MG63 (cell line): ENCODE data around the gene TRAF1. TPM values are rescaled to one million over a fixed set of nuclear protein-coding genes. Genes with fewer than 3 reads are reported as not detected.
"Not testable (repeated sequence)": the region's sequence is repeated elsewhere in the genome, so short reads cannot be mapped to it uniquely, and the experiment has no call there.

ENCODE experiments used
- DNase-seq: peaks from one replicate; pipeline ENCODE4 v3.0.0-alpha.2; 2020
- H3K27me3 ChIP-seq: fragments of 250-450 bp; sonication (Bioruptor Pico); 2 replicates; pipeline ENCODE4 v1.5.1; 2020; ENCODE audit warnings: mild to moderate bottlenecking, moderate library complexity
- H3K36me3 ChIP-seq: fragments of 250-450 bp; sonication (Bioruptor Pico); 2 replicates; pipeline ENCODE4 v1.5.1; 2020; ENCODE audit warnings: mild to moderate bottlenecking, moderate library complexity
- H3K4me3 ChIP-seq: fragments of 250-450 bp; sonication (Bioruptor Pico); 2 replicates; pipeline ENCODE4 v1.5.1; 2020; ENCODE audit warnings: mild to moderate bottlenecking, moderate library complexity
- H3K9me3 ChIP-seq: fragments of 250-450 bp; sonication (Bioruptor Pico); 2 replicates; pipeline ENCODE4 v1.5.1; 2020; ENCODE audit warnings: mild to moderate bottlenecking, moderate library complexity
- total RNA-seq: library from RNA; depleted of rRNA; stranded (reverse); fragments of >200 nt; shearing (Covaris generic); gene quantifications from 2 replicates; pipeline ENCODE4 v1.2.3, GENCODE V29; 2014; ENCODE audit warnings: low replicate concordance; rRNA removed

Gene TRAF1
- 0.67 and 0.79 TPM in 2 replicates for total RNA-seq

GRCh38 chr9:120926397-120926928 lies at the start of gene TRAF1:
TSS of gene TRAF1 (minus strand) at chr9:120926796. CDS start at chr9:120926075, 721 bp downstream.
- Histone ChIP-seq H3K36me3 (no peaks in the 10 kb centered on the region), H3K4me3 (no peak within 1 kb of the TSS), H3K9me3 (no peaks in the 10 kb centered on the region), H3K27me3 (no peaks in the 10 kb centered on the region)
- no peak for DNase-seq

- no peaks in the 10 kb centered on the region for H3K36me3 ChIP-seq
- no peaks in the 10 kb centered on the region for H3K9me3 ChIP-seq
- H3K4me3 ChIP-seq, result no peak overlapping the region
- DNase-seq, result no peak
- no peaks in the 10 kb centered on the region for H3K27me3 ChIP-seq
Observed at GRCh38 chr9:120974921-120975320, 48.3 kb upstream of the TRAF1 start.

GRCh38 chr9:120974181-120974580 lies 47.6 kb upstream of the TRAF1 start:
- no peak for DNase-seq
- no peaks in the 10 kb centered on the region for H3K9me3 ChIP-seq
- no peaks in the 10 kb centered on the region for H3K27me3 ChIP-seq
- H3K36me3 ChIP-seq, result no peaks in the 10 kb centered on the region
- H3K4me3 ChIP-seq, result no peak overlapping the region

GRCh38 chr9:120971938-120972337 lies 45.3 kb upstream of the TRAF1 start:
- H3K4me3 ChIP-seq, result no peak overlapping the region
- no peak for DNase-seq
- no peaks in the 10 kb centered on the region for H3K27me3 ChIP-seq
- H3K36me3 ChIP-seq, result no peaks in the 10 kb centered on the region
- H3K9me3 ChIP-seq, result no peaks in the 10 kb centered on the region

- H3K4me3 ChIP-seq, H3K36me3 ChIP-seq, DNase-seq, H3K27me3 ChIP-seq, H3K9me3 ChIP-seq: not testable (repeated sequence)
Observed at GRCh38 chr9:120971471-120971870, 44.9 kb upstream of the TRAF1 start.

GRCh38 chr9:120970244-120970643 lies 43.6 kb upstream of the TRAF1 start:
- DNase-seq, result no peak
- H3K9me3 ChIP-seq, result no peaks in the 10 kb centered on the region
- no peaks in the 10 kb centered on the region for H3K27me3 ChIP-seq
- no peaks in the 10 kb centered on the region for H3K36me3 ChIP-seq
- H3K4me3 ChIP-seq, result no peak overlapping the region

GRCh38 chr9:120966013-120966369 lies 39.4 kb upstream of the TRAF1 start:
- H3K36me3 ChIP-seq, result no peaks in the 10 kb centered on the region
- no peak overlapping the region for H3K4me3 ChIP-seq
- DNase-seq, result no peak
- no peaks in the 10 kb centered on the region for H3K27me3 ChIP-seq
- H3K9me3 ChIP-seq, result no peaks in the 10 kb centered on the region

- DNase-seq, result no peak
- H3K9me3 ChIP-seq, result no peaks in the 10 kb centered on the region
- no peaks in the 10 kb centered on the region for H3K36me3 ChIP-seq
- H3K27me3 ChIP-seq, result no peaks in the 10 kb centered on the region
- H3K4me3 ChIP-seq, result no peak overlapping the region
Observed at GRCh38 chr9:120965344-120966012, 38.9 kb upstream of the TRAF1 start.

- Histone ChIP-seq H3K4me3 (no peak overlapping the region), H3K27me3 (no peaks in the 10 kb centered on the region), H3K9me3 (no peaks in the 10 kb centered on the region), H3K36me3 (no peaks in the 10 kb centered on the region)
- no peak for DNase-seq
Observed at GRCh38 chr9:120961936-120962335, 35.3 kb upstream of the TRAF1 start.

GRCh38 chr9:120960001-120960400 lies 33.4 kb upstream of the TRAF1 start:
- Histone ChIP-seq H3K9me3 (no peaks in the 10 kb centered on the region), H3K27me3 (no peaks in the 10 kb centered on the region), H3K4me3 (no peak overlapping the region), H3K36me3 (no peaks in the 10 kb centered on the region)
- no peak for DNase-seq

- DNase-seq, result no peak
- Histone ChIP-seq H3K9me3 (no peaks in the 10 kb centered on the region), H3K36me3 (no peaks in the 10 kb centered on the region), H3K27me3 (no peaks in the 10 kb centered on the region), H3K4me3 (no peak overlapping the region)
Observed at GRCh38 chr9:120956862-120957261, 30.3 kb upstream of the TRAF1 start.

- Histone ChIP-seq H3K4me3 (no peak overlapping the region), H3K9me3 (no peaks in the 10 kb centered on the region), H3K36me3 (no peaks in the 10 kb centered on the region), H3K27me3 (no peaks in the 10 kb centered on the region)
- no peak for DNase-seq
Observed at GRCh38 chr9:120951960-120952618, 25.5 kb upstream of the TRAF1 start.

- no peaks in the 10 kb centered on the region for H3K36me3 ChIP-seq
- no peaks in the 10 kb centered on the region for H3K9me3 ChIP-seq
- H3K4me3 ChIP-seq, result no peak overlapping the region
- DNase-seq, result no peak
- no peaks in the 10 kb centered on the region for H3K27me3 ChIP-seq
Observed at GRCh38 chr9:120950421-120951388, 24.1 kb upstream of the TRAF1 start.

- Histone ChIP-seq H3K36me3 (no peaks in the 10 kb centered on the region), H3K9me3 (no peaks in the 10 kb centered on the region), H3K4me3 (no peak overlapping the region), H3K27me3 (no peaks in the 10 kb centered on the region)
- no peak for DNase-seq
Observed at GRCh38 chr9:120949290-120949689, 22.7 kb upstream of the TRAF1 start.

GRCh38 chr9:120948824-120949223 lies 22.2 kb upstream of the TRAF1 start:
- Histone ChIP-seq H3K36me3 (no peaks in the 10 kb centered on the region), H3K27me3 (no peaks in the 10 kb centered on the region), H3K4me3 (no peak overlapping the region), H3K9me3 (no peaks in the 10 kb centered on the region)
- DNase-seq, result no peak

- Histone ChIP-seq H3K27me3 (no peaks in the 10 kb centered on the region), H3K9me3 (no peaks in the 10 kb centered on the region), H3K36me3 (no peaks in the 10 kb centered on the region), H3K4me3 (no peak overlapping the region)
- DNase-seq, result no peak
Observed at GRCh38 chr9:120947222-120947621, 20.6 kb upstream of the TRAF1 start.

- H3K9me3 ChIP-seq, result no peaks in the 10 kb centered on the region
- H3K27me3 ChIP-seq, result no peaks in the 10 kb centered on the region
- DNase-seq, result no peak
Observed at GRCh38 chr9:120946259-120946658, 19.7 kb upstream of the TRAF1 start.

More at GRCh38 chr9:120946259-120946658, 19.7 kb upstream of the TRAF1 start:
- Histone ChIP-seq H3K36me3 (no peaks in the 10 kb centered on the region), H3K4me3 (no peak overlapping the region)
